GM18526 (cell line): ENCODE measurements around the gene KMT2B.

ENCODE experiments used
- POLR2A ChIP-seq: IDR thresholded peaks from 3 replicates; pipeline ENCODE4 v1.6.1; 2011; ENCODE audit not compliant: insufficient read length; ENCODE audit errors: extremely low read depth

The KMT2B gene

GRCh38 chr19:35731353-35731752, 13.6 kb downstream of the KMT2B start:
- no peak for TF ChIP-seq POLR2A

- no peak for TF ChIP-seq POLR2A
These were observed 14.1 kb downstream of the KMT2B start for GRCh38 chr19:35731779-35732405.

DNA sequence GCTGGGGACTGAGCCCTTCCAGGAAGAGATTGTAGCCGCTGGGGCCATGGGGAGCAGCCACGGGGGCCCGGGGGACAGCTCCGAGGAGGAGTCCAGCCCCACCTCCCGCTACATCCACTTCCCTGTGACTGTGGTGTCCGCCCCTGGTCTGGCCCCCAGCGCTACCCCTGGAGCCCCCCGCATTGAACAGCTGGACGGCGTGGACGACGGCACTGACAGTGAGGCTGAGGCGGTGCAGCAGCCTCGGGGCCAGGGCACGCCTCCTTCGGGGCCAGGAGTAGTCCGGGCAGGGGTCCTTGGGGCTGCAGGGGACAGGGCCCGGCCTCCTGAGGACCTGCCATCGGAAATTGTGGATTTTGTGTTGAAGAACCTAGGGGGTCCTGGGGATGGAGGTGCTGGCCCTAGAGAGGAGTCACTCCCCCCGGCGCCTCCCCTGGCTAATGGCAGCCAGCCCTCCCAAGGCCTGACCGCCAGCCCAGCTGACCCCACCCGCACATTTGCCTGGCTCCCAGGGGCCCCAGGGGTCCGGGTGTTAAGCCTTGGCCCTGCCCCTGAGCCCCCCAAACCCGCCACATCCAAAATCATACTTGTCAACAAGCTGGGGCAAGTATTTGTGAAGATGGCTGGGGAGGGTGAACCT, 14.9 kb downstream of the KMT2B start:
- TF ChIP-seq POLR2A = no peak

GRCh38 chr19:35733180-35734125, 15.7 kb downstream of the KMT2B start:
- TF ChIP-seq POLR2A = no peak

DNA sequence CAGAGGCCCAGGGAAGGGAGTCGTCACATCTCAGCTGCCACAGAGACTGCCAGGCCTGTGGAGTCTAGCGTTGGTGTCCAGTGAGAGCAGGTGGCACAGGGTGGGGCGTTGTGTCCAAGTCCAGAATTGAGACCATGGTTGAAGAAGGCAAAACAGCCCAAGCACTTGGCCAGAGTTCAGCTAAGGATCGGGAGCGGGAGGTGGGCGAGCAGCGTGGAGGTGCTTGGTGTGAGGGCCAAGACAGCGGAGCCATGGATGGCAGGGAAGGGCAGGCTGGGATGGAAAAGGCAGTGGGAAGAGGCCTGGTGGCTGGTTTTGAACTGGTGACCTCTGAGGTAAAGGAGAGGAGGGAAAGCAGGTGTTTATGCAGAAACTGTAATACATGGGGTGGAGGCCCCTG, 16.5 kb downstream of the KMT2B start:
- TF ChIP-seq POLR2A = no peak

DNA sequence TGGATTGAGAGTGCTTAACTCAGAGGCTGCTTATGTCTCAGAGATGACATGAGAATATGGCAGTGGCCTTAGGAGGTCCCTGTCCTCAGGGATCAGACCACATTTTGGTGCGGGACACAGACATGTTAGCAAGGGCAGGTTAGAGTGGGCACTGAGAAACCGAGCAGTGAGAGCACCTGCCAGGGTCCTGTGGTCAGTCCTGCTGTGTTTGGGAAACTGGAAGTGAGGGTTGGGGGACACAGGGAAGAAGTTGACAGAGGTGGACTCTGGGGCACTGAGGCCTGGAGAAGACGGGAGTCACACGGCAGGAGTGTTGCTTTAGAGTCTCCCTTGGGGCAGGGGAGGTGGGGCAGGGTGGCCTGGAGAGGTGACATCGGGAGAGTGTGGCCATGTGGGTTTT, 17.1 kb downstream of the KMT2B start:
- no peak for TF ChIP-seq POLR2A

DNA sequence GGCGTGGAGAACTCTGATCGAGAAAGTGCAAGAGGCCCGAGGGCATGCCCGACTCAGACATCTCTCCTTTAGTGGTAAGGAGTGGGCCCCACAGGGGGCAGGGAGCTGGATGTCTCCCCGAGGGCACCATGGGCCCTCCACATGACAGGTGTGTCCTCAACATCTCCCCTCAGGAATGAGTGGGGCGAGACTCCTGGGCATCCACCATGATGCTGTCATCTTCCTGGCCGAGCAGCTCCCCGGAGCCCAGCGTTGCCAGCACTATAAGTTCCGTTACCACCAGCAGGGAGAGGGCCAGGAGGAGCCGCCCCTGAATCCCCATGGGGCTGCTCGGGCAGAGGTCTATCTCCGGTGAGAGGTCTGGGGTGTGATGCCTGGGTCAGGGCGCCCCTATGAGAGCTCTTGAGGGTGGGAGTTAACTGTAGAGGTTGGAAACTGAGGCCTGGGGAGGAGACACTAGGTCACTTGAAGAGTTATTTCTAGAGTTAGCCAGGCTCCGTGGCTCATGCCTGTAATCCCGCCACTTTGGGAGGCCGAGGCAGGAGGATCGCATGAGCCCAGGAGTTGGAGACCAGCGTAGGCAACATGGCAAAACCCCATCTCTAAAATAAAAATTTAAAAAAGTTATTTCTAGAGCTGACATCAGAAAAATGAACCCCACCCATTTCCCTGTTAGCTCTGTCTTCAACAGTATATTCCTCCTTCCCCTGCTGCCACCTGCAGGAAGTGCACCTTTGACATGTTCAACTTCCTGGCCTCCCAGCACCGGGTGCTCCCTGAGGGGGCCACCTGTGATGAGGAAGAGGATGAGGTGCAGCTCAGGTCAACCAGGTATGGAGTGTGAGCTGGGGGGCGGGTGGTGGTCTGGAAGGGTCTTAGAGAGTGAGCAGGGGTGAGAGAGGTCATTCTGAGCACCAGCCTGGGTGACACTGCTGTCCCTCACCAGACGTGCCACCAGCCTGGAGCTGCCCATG, 19.4 kb downstream of the KMT2B start:
- no peak for TF ChIP-seq POLR2A

DNA sequence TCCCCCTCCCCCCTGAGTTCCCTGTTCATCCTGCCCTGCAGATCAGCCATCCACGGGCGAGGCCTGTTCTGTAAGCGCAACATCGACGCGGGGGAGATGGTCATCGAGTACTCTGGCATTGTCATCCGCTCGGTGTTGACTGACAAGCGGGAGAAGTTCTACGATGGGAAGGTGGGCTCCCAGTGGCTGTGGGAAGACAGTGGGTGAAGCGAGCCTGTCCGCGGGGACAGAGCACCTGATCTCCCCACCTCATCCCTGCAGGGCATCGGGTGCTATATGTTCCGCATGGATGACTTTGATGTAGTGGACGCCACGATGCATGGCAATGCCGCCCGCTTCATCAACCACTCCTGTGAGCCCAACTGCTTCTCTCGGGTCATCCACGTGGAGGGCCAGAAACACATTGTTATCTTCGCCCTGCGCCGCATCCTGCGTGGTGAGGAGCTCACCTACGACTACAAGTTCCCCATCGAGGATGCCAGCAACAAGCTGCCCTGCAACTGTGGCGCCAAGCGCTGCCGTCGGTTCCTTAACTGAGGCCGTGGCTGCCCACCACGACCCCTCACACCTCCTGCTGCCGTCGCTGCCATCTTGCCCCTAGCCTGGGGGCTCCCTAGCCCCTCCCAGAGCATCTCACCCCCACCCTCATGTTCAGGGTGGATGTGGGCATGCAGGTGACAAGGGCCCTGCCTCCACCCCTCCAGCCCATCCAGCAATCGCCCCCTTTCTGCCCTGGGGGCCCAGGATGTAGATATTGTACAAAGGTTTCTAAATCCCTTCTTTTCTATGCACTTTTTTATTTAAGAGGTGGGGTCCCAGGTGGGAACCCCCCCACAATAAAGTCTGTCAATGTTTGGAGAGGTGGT, 20.5 kb downstream of the KMT2B start:
- no peak for TF ChIP-seq POLR2A

- TF ChIP-seq POLR2A = no peak
These were observed 21.1 kb downstream of the KMT2B start for GRCh38 chr19:35738887-35739229.

DNA sequence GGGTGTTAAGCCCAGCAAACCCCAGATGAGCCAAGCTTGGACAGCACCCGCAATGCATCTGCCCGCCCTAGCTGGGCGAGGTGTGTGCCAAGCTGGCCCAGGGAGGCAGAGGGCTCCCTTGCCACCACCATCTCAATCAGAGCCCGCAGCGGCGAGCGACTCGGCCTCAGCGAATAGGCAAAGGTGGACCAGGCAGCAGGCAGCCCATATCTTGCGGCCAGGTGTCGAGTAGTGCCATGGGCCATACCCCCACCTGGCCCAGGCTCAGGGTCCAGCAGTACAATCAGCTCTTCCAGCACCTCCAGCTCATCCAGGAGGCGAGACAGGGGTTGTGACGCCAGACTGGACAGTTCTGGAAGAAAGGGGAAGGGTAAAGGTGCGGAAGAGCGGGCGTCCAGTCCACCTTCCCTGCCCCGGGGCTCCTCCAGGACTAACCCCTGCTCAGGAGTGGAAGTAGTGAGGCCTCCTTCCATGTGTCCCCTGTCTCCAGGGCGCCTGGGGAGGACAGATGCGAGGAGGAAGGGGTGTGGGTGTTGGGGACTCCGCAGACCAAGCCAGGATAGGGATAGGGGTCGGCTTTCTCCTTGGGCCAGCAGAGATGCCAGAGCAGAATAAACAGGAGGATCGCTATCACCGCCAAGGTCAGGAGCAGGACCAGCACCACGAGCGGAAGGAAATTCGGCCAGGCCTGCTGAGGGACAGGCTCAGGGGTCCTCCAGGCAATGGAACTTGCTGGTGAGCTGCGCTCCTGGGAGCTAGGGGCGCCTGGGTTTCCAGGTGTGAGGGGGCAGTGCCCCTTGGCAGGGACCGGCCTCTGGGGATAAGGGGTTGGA, 21.7 kb downstream of the KMT2B start:
- no peak for TF ChIP-seq POLR2A

GRCh38 chr19:35740108-35740422, 22.3 kb downstream of the KMT2B start:
- TF ChIP-seq POLR2A = no peak

DNA sequence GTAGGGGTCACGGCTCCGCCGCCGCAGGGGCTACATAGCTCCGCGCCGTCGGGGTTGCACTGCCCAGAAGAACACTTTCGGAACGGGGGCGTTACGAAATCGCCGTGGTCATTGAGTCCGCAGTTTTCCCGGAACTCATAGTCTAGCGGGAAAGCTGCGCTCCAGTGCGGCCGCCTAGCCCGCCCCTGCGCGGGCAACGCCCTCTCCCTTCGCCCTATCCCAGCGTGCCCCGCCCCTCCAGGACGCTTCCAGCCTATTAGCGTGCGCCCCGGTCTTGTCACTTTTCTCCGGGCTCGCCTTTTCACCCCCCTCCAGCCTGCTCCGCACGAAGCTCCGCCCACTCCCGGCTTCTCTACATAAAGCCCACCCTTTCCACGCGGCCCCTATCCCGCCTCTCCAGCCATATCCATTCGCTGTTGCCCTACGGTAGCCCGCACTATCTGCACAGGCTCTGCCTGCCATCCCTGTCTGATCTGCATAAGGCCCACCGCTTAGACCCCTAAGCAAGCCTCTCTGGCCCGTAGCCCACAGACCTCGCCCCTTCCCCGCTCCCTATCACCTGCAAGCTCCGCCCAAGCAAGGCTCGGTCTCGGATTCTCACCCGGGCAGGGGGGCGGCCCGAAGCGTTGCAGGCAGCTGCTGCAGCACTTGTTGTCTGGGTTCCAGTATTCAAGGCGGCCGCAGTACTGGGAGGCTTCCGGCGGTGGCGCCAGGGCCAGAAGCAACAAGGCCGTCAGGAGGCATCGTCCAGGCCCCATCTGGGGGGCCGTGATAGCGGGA, 22.8 kb downstream of the KMT2B start:
- peak; percentile 70 for TF ChIP-seq POLR2A

DNA sequence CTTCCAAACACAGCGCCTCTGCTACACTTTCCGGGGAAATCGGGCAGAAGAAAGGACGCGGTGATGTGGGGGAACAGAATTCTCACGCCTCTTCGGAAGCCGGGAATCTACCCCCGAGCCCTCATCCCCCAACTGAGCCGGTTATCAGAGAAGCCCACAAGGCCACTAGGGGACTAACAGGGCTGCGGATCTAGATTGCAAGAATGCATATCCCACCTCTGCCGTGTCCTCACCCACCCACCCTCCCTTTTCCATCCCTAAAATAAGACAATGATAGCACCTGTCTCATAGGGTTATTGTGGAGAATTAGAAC, 23.4 kb downstream of the KMT2B start:
- TF ChIP-seq POLR2A = no peak
